Adrenal gland (tissue), 12 donors: ENCODE results near the gene GPC5. TPM values are rescaled to one million over a fixed set of nuclear protein-coding genes. Genes with fewer than 3 reads are reported as not detected.

ENCODE experiments used
- DNase-seq, 7 donors: peaks; one replicate each; pipeline ENCODE4 v3.0.0-alpha.2; 2019 to 2020
- H3K27ac ChIP-seq, 5 donors: fragments of 200-600 bp; sonication (generic) in 4 of 5; 1 replicate in 3 of 5; 2 replicates in 2 of 5; pipeline versions ENCODE4 v1.5.1 to v1.8.0; 2016 to 2020; ENCODE audit warnings: mild to moderate bottlenecking in 1 of 5
- H3K27me3 ChIP-seq: fragments of 200-600 bp; 2 replicates; pipeline ENCODE4 v1.8.0; 2021
- H3K36me3 ChIP-seq, 2 donors: fragments of 200-600 bp; replicated peaks in 1 of 2; 1 replicate in 1 of 2; 2 replicates in 1 of 2; pipeline versions ENCODE4 v1.5.1 to v1.8.0; 2018 to 2022
- H3K4me1 ChIP-seq, 2 donors: fragments of 200-600 bp; replicated peaks in 1 of 2; 1 replicate in 1 of 2; 2 replicates in 1 of 2; pipeline versions ENCODE4 v1.5.1 to v1.8.0; 2018 to 2021
- H3K4me3 ChIP-seq, 4 donors: fragments of 200-600 bp; sonication (generic) in 3 of 4; one replicate each; pipeline ENCODE4 v1.5.1; 2016 to 2018
- H3K9me3 ChIP-seq, 3 donors: fragments of 200-600 bp; sonication (generic) in 1 of 3; replicated peaks in 1 of 3; 1 replicate in 2 of 3; 2 replicates in 1 of 3; pipeline versions ENCODE4 v1.5.1 to v1.8.0; 2016 to 2021
- CTCF ChIP-seq, 6 experiments: fragments of 450-650 bp in 4 of 6; fragments of 200-600 bp in 2 of 6; sonication (generic) in 1 of 6; IDR thresholded peaks; 1 replicate in 5 of 6; 2 replicates in 1 of 6; pipeline versions ENCODE4 v1.5.1 to v1.8.0; 2016 to 2021; ENCODE audit warnings: antibody characterized with exemption in 6 of 6, mild to moderate bottlenecking in 2 of 6, moderate library complexity in 1 of 6
- POLR2A ChIP-seq, 2 donors: fragments of 450-650 bp; IDR thresholded peaks; one replicate each; pipeline ENCODE4 v1.6.1; 2017; ENCODE audit warnings: antibody characterized with exemption in 2 of 2, mild to moderate bottlenecking in 2 of 2, moderate library complexity in 1 of 2
- WGBS, 4 donors: extraction: QIAGEN DNeasy Blood & Tissue Kit in 2 of 4; methylation state at CpG; one replicate each; pipeline versions ENCODE4 v1.1.5 to v1.1.7; 2013 to 2017; 5-methylcytosine and 5-hydroxymethylcytosine counted together
- intact Hi-C, 2 donors: fragments of 100-400 bp; cut with DNase I; formaldehyde crosslinking; loops; one replicate each; pipeline versions ENCODE4 v1.14.1 to v1.15.0; 2022 to 2023
- polyA plus RNA-seq, 3 donors: library from polyadenylated mRNA; stranded (reverse); fragments of 200-250 nt in 2 of 3; fragments of 350-450 nt in 1 of 3; fragmentation: Illumina TruSeq in 1 of 3; extraction: RNeasy Lipid Tissue Mini Kit (QIAGEN cat#74804) in 1 of 3; gene quantifications; one replicate each; pipeline ENCODE4 v1.2.3, GENCODE V29; 2013 to 2014
- total RNA-seq, 9 donors: library from RNA; depleted of rRNA in 4 of 9; stranded (reverse); fragments of >200 nt in 4 of 9; fragments of 120-200 nt in 1 of 9; fragmentation: NEBNext Ultra II Directional in 1 of 9; extraction: Animal tissue kit (Norgen Biotek cat#: 25700) in 1 of 9; gene quantifications; one replicate each; pipeline versions ENCODE4 v1.1.0 to v1.2.4, GENCODE V29; 2013 to 2023
- donor health status: healthy with polysubstance abuse.
- donor health status: Bipolar disorder and iron deficiency.
- donor health status: DM: yes; HTN: yes; CAD: no.
- donor health status: DM: no; HTN: no; CAD: no.
- donor health status: DM: no; HTN: no; CAD: no.
- donor health status: DM: yes; HTN: yes; CAD: no.

GPC5 gene
- total and polyA plus RNA-seq, 12 donors, result 0.24 to 7.7 (median 2.1) TPM; not detected in 4

GRCh38 chr13:91745967-91746366 is 347.5 kb downstream of the GPC5 start:
- H3K4me3 ChIP-seq, result no peak overlapping the region
- H3K36me3 ChIP-seq, result no peaks in the 10 kb centered on the region
- DNase-seq, result no peak
- no peaks in the 10 kb centered on the region for H3K4me1 ChIP-seq
- intact Hi-C loops, result no loop called here
- TF ChIP-seq CTCF (IDR thresholded peaks at IDR 0.05) (no peak), POLR2A (IDR thresholded peaks at IDR 0.05) (no peak)
- WGBS, 4 donors, result 50 to 68% (median 53%) methylated on average over 3 of the region's 3 CpGs
- H3K27ac ChIP-seq, result no peak overlapping the region
- no peaks in the 10 kb centered on the region for H3K27me3 ChIP-seq
- no peaks in the 10 kb centered on the region for H3K9me3 ChIP-seq

- intact Hi-C loops, result no loop called here
- Histone ChIP-seq H3K36me3 (no peaks in the 10 kb centered on the region), H3K4me3 (no peak overlapping the region), H3K27me3 (no peaks in the 10 kb centered on the region), H3K27ac (no peak overlapping the region), H3K9me3 (no peaks in the 10 kb centered on the region), H3K4me1 (no peaks in the 10 kb centered on the region)
- TF ChIP-seq POLR2A (IDR thresholded peaks at IDR 0.05) (no peak), CTCF (IDR thresholded peaks at IDR 0.05) (no peak)
- WGBS, 4 donors, result 35 to 56% (median 47%) methylated on average over 2 of the region's 2 CpGs
- no peak for DNase-seq
These were observed 348.8 kb downstream of the GPC5 start for GRCh38 chr13:91747186-91747585.

- no peaks in the 10 kb centered on the region for H3K27me3 ChIP-seq
- DNase-seq, result no peak
- no peaks in the 10 kb centered on the region for H3K36me3 ChIP-seq
- TF ChIP-seq POLR2A (IDR thresholded peaks at IDR 0.05) (no peak), CTCF (IDR thresholded peaks at IDR 0.05) (no peak)
- no peaks in the 10 kb centered on the region for H3K4me1 ChIP-seq
- H3K4me3 ChIP-seq, result no peak overlapping the region
- H3K27ac ChIP-seq, result no peak overlapping the region
- no peaks in the 10 kb centered on the region for H3K9me3 ChIP-seq
- intact Hi-C loops, result no loop called here
- 88 to 98% (median 95%) methylated on average over 4 of the region's 4 CpGs for WGBS, 4 donors
These were observed 350.1 kb downstream of the GPC5 start for GRCh38 chr13:91748416-91749089.

GRCh38 chr13:91758724-91759123 is 360.3 kb downstream of the GPC5 start:
- 85 to 100% (median 95%) methylated on average over 1 of the region's 1 CpG for WGBS, 4 donors
- H3K36me3 ChIP-seq, result no peaks in the 10 kb centered on the region

More at GRCh38 chr13:91758724-91759123, 360.3 kb downstream of the GPC5 start:
- no peak overlapping the region for H3K27ac ChIP-seq
- TF ChIP-seq CTCF (IDR thresholded peaks at IDR 0.05) (no peak), POLR2A (IDR thresholded peaks at IDR 0.05) (no peak)
- H3K4me1 ChIP-seq, result no peaks in the 10 kb centered on the region
- no peaks in the 10 kb centered on the region for H3K27me3 ChIP-seq
- DNase-seq, result no peak
- H3K9me3 ChIP-seq, result no peaks in the 10 kb centered on the region
- intact Hi-C loops, result no loop called here
- H3K4me3 ChIP-seq, result no peak overlapping the region
